Anterior cingulate cortex (tissue), 58 donors: Measurements from ENCODE around the gene DACH1.

Experiments used
- DNase-seq, 58 donors: peaks; one replicate each; lab custom pipeline; 2025; lab: John Stamatoyannopoulos, UW

DACH1 gene

DNA sequence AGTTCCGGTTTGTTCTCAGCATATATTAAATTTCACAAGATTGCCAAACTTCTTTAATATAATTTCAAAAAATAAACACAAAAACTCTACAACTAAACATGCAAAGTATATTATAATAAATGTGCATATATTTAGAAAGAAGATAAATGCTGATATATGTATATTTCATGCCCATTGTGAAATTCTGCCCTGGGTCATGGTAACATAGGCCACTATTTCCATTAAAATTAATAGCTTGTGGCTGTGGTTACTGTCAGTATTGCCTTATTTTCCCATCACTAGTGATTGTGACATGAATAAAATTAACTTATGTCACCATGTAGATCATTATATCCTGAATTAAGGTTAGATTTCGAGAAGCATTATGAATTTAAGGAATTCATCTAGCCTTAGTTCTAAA lies 410.9 kb downstream of the DACH1 start:
- DNase-seq: no peak

DNA sequence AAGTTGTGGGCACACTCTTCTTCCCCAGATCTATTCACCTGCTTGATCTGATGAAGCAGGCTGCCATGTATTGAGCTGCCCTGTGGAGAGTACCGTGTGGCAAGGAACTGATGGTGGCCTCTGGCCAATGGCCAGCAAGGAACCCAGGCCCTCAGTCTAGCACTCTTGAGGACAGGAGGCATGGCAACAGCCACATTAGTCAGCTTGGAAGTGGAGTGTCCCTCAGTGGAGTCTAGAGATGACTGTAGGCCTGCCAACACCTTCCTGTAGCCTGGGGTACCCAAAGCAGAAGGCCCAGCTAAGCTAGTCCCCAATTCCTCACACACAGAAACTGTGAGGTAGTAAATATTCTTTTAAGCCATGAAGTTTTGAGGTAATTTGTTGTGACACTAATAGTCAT lies 412.5 kb downstream of the DACH1 start:
- DNase-seq: no peak

GRCh38 chr13:71448080-71448630 lies 418.8 kb downstream of the DACH1 start:
- DNase-seq: no peak

DNA sequence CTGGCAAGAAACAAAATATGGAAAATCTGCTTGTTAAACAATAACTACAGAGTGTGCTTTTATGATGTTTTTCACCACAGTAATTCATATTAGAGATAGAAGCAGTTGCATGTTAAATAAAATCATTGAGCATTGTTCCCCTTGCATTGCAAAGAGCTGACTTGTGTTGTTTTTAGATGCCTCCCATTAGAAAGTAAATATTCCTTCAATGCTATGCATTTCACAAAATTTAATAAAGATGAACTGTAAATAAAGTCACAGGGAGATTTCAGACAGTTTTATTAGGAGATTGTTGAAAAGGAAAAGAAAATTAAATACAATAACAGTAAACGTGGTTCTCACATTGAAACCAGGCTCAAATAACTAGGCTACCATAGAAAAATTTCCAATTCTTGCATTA lies 429.3 kb downstream of the DACH1 start:
- no peak for DNase-seq

DNA sequence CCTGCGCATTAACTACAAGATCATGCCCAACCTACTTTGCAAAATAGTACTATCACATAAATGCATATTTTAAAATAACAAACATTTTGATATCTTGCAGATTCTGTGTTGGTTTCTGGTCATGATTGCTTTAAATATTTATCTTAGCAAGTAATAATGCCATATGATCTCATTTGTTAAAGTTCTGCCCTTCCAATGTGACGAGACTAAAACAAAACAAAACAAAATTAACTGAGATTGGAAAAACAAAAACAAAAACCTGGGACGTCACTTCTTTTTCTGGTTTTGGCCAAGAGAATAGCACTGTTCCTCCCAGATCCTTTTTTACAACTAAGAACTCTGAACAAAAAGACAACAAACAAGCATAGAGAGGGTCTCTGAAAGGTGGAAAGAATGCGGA lies 436.3 kb downstream of the DACH1 start:
- no peak for DNase-seq

GRCh38 chr13:71417205-71417604 lies 449.8 kb downstream of the DACH1 start:
- DNase-seq: no peak

- no peak for DNase-seq
These were observed 454.8 kb downstream of the DACH1 start for GRCh38 chr13:71412231-71412630.

GRCh38 chr13:71408416-71408815 lies 458.6 kb downstream of the DACH1 start:
- DNase-seq: no peak

DNA sequence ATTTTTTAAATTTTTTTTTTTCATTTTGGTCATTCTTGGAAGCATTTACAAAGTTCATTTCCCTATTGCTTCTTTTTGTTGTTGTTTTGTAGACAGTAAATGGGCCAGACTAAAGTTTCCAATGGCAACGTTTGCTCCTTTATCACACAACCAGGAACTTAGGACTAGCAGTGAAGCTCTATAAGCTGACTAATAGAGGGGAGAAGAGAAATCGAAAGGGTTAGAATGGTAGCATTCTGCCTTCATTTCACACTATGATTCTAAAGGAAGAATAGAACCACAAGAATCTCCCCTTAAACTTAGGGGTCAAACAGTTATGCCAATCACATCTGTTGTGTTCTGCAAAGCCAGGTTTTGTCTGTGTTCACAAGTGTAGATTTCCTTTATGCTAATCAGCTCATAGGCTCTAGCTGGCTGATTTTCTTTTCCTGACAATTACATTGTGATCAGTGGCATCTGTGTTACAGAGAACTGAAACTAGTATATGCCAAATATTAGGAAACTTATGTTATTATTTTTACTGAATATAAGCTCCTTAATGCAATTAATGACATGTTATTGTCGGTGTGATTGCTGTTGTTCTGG lies 467.3 kb downstream of the DACH1 start:
- DNase-seq: no peak

DNA sequence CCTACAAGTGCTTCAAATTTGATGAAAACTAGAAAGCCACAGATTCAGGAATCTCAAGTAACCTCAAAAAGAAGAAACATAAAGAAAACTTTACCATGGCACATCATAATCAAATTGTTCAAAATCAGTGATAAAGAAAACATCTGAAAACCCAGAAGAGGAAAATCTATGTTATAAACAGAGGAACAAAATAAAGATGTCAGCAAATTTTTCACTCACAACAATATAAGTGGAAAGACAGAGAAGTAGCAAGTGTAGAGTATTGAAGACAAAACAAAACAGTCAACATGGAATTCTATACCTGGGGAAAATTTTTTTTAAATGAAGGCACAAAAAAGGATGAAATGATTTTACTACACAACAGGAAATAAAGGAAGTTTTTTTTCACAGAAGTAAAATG lies 470.9 kb downstream of the DACH1 start:
- no peak for DNase-seq

DNA sequence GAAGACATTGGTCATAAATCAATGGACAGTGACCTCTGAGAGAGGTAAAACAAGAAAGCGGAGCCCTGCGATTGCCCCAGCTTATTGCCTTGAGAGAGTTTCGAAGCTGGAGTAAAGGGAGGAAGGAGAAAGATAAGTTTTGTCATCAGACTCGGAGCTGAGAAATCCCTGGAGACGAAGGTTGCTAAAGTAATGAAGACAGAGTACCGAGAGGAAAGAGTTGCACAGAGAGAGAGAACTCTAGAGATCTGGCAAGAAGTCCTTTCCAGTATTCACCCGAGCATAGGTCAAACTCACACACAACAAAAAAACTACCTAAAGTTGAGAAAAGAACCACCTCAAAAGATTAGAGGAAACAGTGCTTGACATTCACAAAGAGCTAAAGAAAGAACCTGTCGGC lies 472.0 kb downstream of the DACH1 start:
- DNase-seq: no peak

DNA sequence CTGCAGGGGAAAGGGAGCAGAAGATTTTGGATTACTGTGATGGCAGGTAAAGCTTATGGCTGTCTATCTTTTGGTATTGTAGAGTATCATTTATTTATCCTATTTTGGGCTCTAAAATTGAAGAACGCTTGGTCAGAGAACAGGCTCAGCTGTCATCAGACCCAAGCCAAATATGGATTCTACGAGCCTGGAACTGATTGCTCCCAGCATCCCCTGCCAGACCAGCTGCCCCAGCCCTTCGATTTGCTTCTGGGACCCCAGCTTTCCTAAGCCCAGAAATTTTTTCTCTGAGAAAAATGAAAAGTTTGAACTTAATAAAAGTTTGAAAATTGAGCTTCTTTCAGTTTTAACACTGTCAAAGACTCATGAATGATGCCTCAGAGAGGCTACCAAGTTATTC lies 472.8 kb downstream of the DACH1 start:
- no peak for DNase-seq
